ENCODE measurements around the gene GNLY. TPM values are rescaled to one million over a fixed set of nuclear protein-coding genes. Genes with fewer than 3 reads are reported as not detected.

Gene GNLY
- total and polyA plus RNA-seq, 2 donors (not counting 3 experiments of a cell fraction or from before 2014, with no cell fraction given): not detected

- H3K9me1 ChIP-seq (replicated peaks; ENCODE audit: control insufficient read depth, extremely low read depth, insufficient read depth, low read length): no peaks in the 10 kb centered on the region
- no peak overlapping the region for H3K9ac ChIP-seq (replicated peaks; ENCODE audit: extremely low read depth, insufficient read depth, low read length)
- H3K4me1 ChIP-seq (ENCODE audit: control insufficient read depth, extremely low read depth, insufficient read depth, low read length): no peaks in the 10 kb centered on the region
- no peak overlapping the region for H2AFZ ChIP-seq (ENCODE audit: low read depth, low read length)
- no peaks in the 10 kb centered on the region for H3K36me3 ChIP-seq (ENCODE audit: control insufficient read depth in 2 of 2, extremely low read depth in 1 of 2, insufficient read depth in 2 of 2, low read length in 2 of 2)
- intact Hi-C loops (cut with micrococcal nuclease): no loop called here
- no peak overlapping the region for H3K4me3 ChIP-seq (replicated peaks in 1 of 3; ENCODE audit: insufficient read depth in 1 of 3, low read depth in 1 of 3, low read length in 3 of 3)
- no peaks in the 10 kb centered on the region for H4K20me1 ChIP-seq (replicated peaks; ENCODE audit: control insufficient read depth, extremely low read depth, insufficient read depth, low read length)
- FAIRE-seq (no peak), DNase-seq (ENCODE audit: low read depth, low spot score) (no peak)
- no peaks in the 10 kb centered on the region for H3K79me2 ChIP-seq (ENCODE audit: control insufficient read depth, insufficient read depth, low read length)
- CTCF ChIA-PET: interaction anchor here (3.0 kb wide), 1 partner anchor 15 kb away, joined by 13 read pairs; no protein-coding TSS in a partner anchor
- TF ChIP-seq GATA2 (IDR thresholded peaks at IDR 0.05; ENCODE audit: insufficient read depth, insufficient read length, low read depth, low read length) (no peak), JUN (IDR thresholded peaks at IDR 0.05; ENCODE audit: borderline replicate concordance, insufficient read depth, insufficient read length, low read depth) (no peak), MYC (IDR thresholded peaks at IDR 0.05; ENCODE audit: low read depth, low read length) (no peak), CTCF (IDR thresholded peaks at IDR 0.05; ENCODE audit: extremely low read depth in 1 of 2, insufficient read depth in 1 of 2, low read depth in 1 of 2, low read length in 2 of 2) (no peak), MAX (IDR thresholded peaks at IDR 0.05; ENCODE audit: insufficient read depth, insufficient read length) (no peak), EZH2 (IDR thresholded peaks at IDR 0.05; ENCODE audit: borderline replicate concordance, low read depth, low read length, severe bottlenecking) (no peak), POLR2A (IDR thresholded peaks at IDR 0.05; ENCODE audit: low read depth, low read length) (no peak), FOS (IDR thresholded peaks at IDR 0.05; ENCODE audit: borderline replicate concordance, insufficient read depth, low read length) (no peak)
- no peak overlapping the region for H3K4me2 ChIP-seq (ENCODE audit: insufficient read depth, low read length)
- no TSS peak for BruUV-seq (replicated peaks)
- no peaks in the 10 kb centered on the region for H3K9me3 ChIP-seq (replicated peaks; ENCODE audit: control insufficient read depth, insufficient read depth, low read length)
- no peak overlapping the region for H3K27ac ChIP-seq (ENCODE audit: insufficient read depth, low read depth, low read length)
- dilution Hi-C loops (cut with MboI; ENCODE audit: extremely low pct_ligation_motif_present, low sequenced_read_pairs): no loop called here
- no peaks in the 10 kb centered on the region for H3K27me3 ChIP-seq (ENCODE audit: control insufficient read depth in 2 of 2, insufficient read depth in 2 of 2, low read length in 2 of 2)
- POLR2A ChIA-PET: no interaction called here
Observed at GRCh38 chr2:85692039-85692645, 2.0 kb upstream of the GNLY start.

All from endothelial cell of umbilical vein (primary cell).